ENCODE data around the gene COL4A6. TPM values are rescaled to one million over a fixed set of nuclear protein-coding genes. Genes with fewer than 3 reads are reported as not detected.
A peak's percentile ranks its signal among the peaks of the same experiment; 100 is the strongest.

COL4A6 gene
- total RNA-seq, 1 donor from 2014 or later: 4.1 TPM

DNA sequence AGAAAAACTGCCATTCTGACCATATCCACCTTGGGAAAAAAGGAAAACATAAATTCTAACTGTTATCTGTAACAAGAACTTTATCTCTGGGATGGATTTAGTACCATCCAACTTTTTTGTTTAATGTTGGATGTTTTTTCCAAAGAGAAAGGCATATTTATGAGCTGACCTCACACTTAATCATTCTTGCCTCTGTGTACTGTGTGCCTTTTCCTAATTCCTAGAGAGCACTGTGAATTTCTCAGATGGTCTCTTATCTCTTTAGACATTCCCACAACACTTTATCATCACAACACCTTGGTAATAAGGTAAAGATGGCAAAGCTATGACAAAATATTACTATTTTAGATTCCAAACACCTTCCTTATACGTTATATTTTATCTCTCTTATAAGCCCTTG is 126.2 kb downstream of the COL4A6 start:
- Mint-ChIP-seq H3K27ac (ENCODE audit: unreplicated experiment) (no peak overlapping the region), H3K9me3 (ENCODE audit: low read depth) (peaks cover 4% of the 10 kb centered on the region), H3K4me1 (ENCODE audit: low read depth) (peaks cover 23% of the 10 kb centered on the region), H3K36me3 (ENCODE audit: low read depth) (no peaks in the 10 kb centered on the region), H3K4me3 (ENCODE audit: unreplicated experiment) (no peak overlapping the region), H3K27me3 (ENCODE audit: low read depth) (no peaks in the 10 kb centered on the region)
- DNase-seq (ENCODE audit: low spot score): no peak
- TF ChIP-seq, protein P1, sequence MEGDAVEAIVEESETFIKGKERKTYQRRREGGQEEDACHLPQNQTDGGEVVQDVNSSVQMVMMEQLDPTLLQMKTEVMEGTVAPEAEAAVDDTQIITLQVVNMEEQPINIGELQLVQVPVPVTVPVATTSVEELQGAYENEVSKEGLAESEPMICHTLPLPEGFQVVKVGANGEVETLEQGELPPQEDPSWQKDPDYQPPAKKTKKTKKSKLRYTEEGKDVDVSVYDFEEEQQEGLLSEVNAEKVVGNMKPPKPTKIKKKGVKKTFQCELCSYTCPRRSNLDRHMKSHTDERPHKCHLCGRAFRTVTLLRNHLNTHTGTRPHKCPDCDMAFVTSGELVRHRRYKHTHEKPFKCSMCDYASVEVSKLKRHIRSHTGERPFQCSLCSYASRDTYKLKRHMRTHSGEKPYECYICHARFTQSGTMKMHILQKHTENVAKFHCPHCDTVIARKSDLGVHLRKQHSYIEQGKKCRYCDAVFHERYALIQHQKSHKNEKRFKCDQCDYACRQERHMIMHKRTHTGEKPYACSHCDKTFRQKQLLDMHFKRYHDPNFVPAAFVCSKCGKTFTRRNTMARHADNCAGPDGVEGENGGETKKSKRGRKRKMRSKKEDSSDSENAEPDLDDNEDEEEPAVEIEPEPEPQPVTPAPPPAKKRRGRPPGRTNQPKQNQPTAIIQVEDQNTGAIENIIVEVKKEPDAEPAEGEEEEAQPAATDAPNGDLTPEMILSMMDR (IDR thresholded peaks at IDR 0.05): no peak

DNA sequence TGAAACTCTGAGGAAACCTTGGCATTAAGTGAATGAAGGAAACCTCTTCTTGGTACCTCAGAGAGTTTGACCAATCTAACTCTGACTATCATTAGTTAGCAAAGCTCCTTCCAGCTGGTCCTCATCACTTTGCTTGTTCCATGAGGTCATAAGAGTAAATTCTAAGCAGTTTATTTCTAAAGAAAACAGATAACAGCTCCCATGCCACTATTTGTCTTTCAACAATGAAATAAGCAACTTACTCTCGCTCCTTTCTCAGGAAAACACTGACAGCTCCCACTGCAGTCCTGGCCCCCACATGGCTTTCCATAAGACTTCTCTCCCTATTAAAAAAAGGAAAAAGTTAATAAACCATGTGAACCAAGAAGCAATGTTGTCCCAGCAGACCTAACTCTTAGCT is 127.7 kb downstream of the COL4A6 start:
- Mint-ChIP-seq H3K27me3 (ENCODE audit: low read depth) (no peaks in the 10 kb centered on the region), H3K9me3 (ENCODE audit: low read depth) (no peaks in the 10 kb centered on the region), H3K4me3 (ENCODE audit: unreplicated experiment) (no peak overlapping the region), H3K27ac (ENCODE audit: unreplicated experiment) (no peak overlapping the region), H3K4me1 (ENCODE audit: low read depth) (peaks cover 23% of the 10 kb centered on the region), H3K36me3 (ENCODE audit: low read depth) (no peaks in the 10 kb centered on the region)
- TF ChIP-seq, protein P1 (IDR thresholded peaks at IDR 0.05): no peak
- DNase-seq (ENCODE audit: low spot score): no peak

DNA sequence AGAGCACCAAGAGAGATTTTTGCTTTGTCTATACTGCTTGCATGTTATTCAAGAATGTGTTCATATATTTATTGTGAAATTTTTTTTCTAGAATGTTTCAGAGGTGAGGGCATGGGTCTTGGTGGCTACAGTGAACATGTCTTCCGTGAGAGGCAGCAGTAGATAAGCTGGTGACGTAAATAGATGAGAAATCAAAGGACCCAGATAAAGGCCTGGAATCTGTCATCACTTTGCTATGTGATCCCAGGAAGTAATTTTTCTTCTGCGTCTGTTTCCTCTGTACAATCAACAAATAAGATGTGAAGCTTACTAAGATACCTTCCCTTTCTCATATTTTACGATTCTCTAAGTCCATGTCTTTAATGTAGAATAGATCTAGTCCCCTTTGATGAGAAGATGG is 129.1 kb downstream of the COL4A6 start:
- H3K27ac Mint-ChIP-seq (ENCODE audit: unreplicated experiment): no peak overlapping the region
- H3K27me3 Mint-ChIP-seq (ENCODE audit: low read depth): no peaks in the 10 kb centered on the region
- peaks cover 20% of the 10 kb centered on the region for H3K4me1 Mint-ChIP-seq (ENCODE audit: low read depth)
- H3K9me3 Mint-ChIP-seq (ENCODE audit: low read depth): no peaks in the 10 kb centered on the region
- H3K4me3 Mint-ChIP-seq (ENCODE audit: unreplicated experiment): no peak overlapping the region
- no peaks in the 10 kb centered on the region for H3K36me3 Mint-ChIP-seq (ENCODE audit: low read depth)
- DNase-seq (ENCODE audit: low spot score): no peak
- TF ChIP-seq, protein P1 (IDR thresholded peaks at IDR 0.05): no peak

DNA sequence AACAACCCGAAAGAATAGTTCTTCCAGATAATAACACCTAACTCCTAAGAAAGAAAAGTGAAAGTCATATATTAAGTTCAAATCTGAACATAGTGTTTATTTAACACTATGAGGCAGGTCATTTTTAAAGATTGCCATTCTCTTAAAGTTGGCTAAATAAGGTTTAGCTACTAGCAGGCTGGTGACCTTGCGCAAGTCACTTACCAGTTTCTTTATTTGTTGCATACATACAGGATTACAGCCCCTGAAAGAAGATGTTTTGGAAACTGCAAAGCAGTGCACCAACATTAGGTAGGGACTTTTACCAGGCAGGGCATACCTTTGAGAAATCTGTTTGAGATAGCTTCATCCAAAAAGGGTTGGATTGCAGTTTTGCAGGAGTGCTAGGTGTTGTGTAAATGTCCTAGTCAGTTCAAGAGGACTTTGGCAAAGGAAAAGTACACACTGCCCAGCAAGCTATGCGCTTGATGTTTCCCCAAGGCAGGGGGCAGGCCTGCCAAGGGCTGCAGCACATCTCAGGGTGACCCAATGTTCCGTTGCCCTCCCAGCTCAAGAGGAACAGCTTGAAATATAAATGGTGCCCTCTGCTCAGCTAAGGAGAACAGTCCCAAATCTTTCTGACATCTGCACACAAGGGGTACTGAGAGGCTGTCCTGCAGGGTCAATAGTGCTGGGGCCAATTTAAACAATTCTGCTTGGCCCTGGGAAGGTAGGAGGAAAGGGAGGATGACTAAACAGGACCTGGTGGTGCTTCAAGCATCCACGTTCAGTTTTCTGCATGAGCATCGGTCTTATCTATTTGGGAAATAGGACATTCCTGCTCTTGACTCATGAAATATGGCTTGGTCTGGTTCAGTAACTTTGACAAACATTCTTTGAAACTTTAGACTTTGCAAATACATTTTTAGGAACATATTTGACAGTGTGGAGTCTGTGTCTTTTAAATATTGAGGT is 130.8 kb downstream of the COL4A6 start:
- TF ChIP-seq, protein P1 (IDR thresholded peaks at IDR 0.05): peak; percentile 10
- H3K36me3 Mint-ChIP-seq (ENCODE audit: low read depth): no peaks in the 10 kb centered on the region
- no peak overlapping the region for H3K4me3 Mint-ChIP-seq (ENCODE audit: unreplicated experiment)
- DNase-seq (ENCODE audit: low spot score): no peak
- peaks cover 12% of the 10 kb centered on the region for H3K4me1 Mint-ChIP-seq (ENCODE audit: low read depth)
- no peaks in the 10 kb centered on the region for H3K27me3 Mint-ChIP-seq (ENCODE audit: low read depth)
- H3K27ac Mint-ChIP-seq (ENCODE audit: unreplicated experiment): no peak overlapping the region
- H3K9me3 Mint-ChIP-seq (ENCODE audit: low read depth): no peaks in the 10 kb centered on the region

DNA sequence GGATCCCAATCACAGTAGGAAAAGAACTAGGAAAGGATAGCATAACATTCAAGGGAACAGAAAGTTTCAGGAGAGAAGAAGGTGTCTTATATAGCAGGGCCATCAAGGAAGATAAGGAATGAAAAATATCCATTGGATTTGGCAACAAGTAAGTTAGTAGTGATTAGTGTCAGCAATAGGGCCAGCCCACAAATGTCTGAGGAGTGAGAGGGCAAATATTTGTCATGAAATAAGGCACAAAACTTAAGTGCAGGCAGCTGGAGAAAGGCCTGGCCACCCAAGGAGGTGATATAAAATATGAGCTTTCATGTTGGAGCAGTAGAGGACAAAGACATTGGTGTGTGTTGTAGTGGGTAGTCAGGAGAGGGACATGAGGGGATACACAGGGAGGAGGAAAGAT is 132.1 kb downstream of the COL4A6 start:
- H3K36me3 Mint-ChIP-seq (ENCODE audit: low read depth): no peaks in the 10 kb centered on the region
- peaks cover 9% of the 10 kb centered on the region for H3K4me1 Mint-ChIP-seq (ENCODE audit: low read depth)
- no peak overlapping the region for H3K27ac Mint-ChIP-seq (ENCODE audit: unreplicated experiment)
- no peaks in the 10 kb centered on the region for H3K9me3 Mint-ChIP-seq (ENCODE audit: low read depth)
- no peaks in the 10 kb centered on the region for H3K27me3 Mint-ChIP-seq (ENCODE audit: low read depth)
- TF ChIP-seq, protein P1 (IDR thresholded peaks at IDR 0.05): no peak
- H3K4me3 Mint-ChIP-seq (ENCODE audit: unreplicated experiment): no peak overlapping the region
- no peak for DNase-seq (ENCODE audit: low spot score)
